Activated T-cell treated with anti-CD3 and anti-CD28 coated beads for 1 hour (primary cell): Measurements from ENCODE around the gene PTPRR.
A peak's percentile ranks its signal among the peaks of the same experiment; 100 is the strongest.
"Not testable (repeated sequence)": the region's sequence is repeated elsewhere in the genome, so short reads cannot be mapped to it uniquely, and the experiment has no call there.

Source experiments
- DNase-seq: peaks from one replicate; pipeline ENCODE4 v3.0.0-alpha.2; 2020; ENCODE audit warnings: low read depth

PTPRR gene

GRCh38 chr12:70744178-70744577 lies 176.4 kb downstream of the PTPRR start:
- DNase-seq = no peak

GRCh38 chr12:70741256-70741655 lies 179.3 kb downstream of the PTPRR start:
- no peak for DNase-seq

- no peak for DNase-seq
Observed at GRCh38 chr12:70739756-70740155, 180.8 kb downstream of the PTPRR start.

- DNase-seq = no peak
Observed at GRCh38 chr12:70736351-70737133, 184.0 kb downstream of the PTPRR start.

- not testable (repeated sequence) for DNase-seq
Observed at GRCh38 chr12:70735197-70735596, 185.3 kb downstream of the PTPRR start.

- no peak for DNase-seq
Observed at GRCh38 chr12:70733385-70733784, 187.2 kb downstream of the PTPRR start.

- no peak for DNase-seq
Observed at GRCh38 chr12:70732287-70732686, 188.3 kb downstream of the PTPRR start.

- no peak for DNase-seq
Observed at GRCh38 chr12:70730675-70731180, 189.8 kb downstream of the PTPRR start.

- DNase-seq = no peak
Observed at GRCh38 chr12:70724444-70724843, 196.1 kb downstream of the PTPRR start.

GRCh38 chr12:70722584-70723343 lies 197.8 kb downstream of the PTPRR start:
- no peak for DNase-seq

- DNase-seq = no peak
Observed at GRCh38 chr12:70721656-70722357, 198.7 kb downstream of the PTPRR start.

- no peak for DNase-seq
Observed at GRCh38 chr12:70721216-70721615, 199.3 kb downstream of the PTPRR start.

GRCh38 chr12:70719672-70720420 lies 200.7 kb downstream of the PTPRR start:
- peak; percentile 17 for DNase-seq

GRCh38 chr12:70719071-70719470 lies 201.5 kb downstream of the PTPRR start:
- no peak for DNase-seq

GRCh38 chr12:70711831-70712230 lies 208.7 kb downstream of the PTPRR start:
- no peak for DNase-seq

GRCh38 chr12:70709022-70709421 lies 211.5 kb downstream of the PTPRR start:
- no peak for DNase-seq

- DNase-seq = no peak
Observed at GRCh38 chr12:70706611-70707010, 213.9 kb downstream of the PTPRR start.

- DNase-seq = no peak
Observed at GRCh38 chr12:70698345-70698744, 222.2 kb downstream of the PTPRR start.

GRCh38 chr12:70695361-70696023 lies 225.0 kb downstream of the PTPRR start:
- DNase-seq = no peak

- no peak for DNase-seq
Observed at GRCh38 chr12:70692681-70693288, 227.8 kb downstream of the PTPRR start.
